HEK293 (cell line): ENCODE measurements around the gene ITSN1.

Experiments
- CTCF ChIA-PET: fragments of 350-600 bp; formaldehyde crosslinking; extraction: SDS; loops from one replicate; lab custom pipeline; 2021; ENCODE audit warnings: antibody characterized with exemption; lab: Yijun Ruan, JAX
- POLR2A ChIA-PET: fragments of 300-600 bp; formaldehyde crosslinking; extraction: SDS; loops from one replicate; lab custom pipeline; 2020; ENCODE audit warnings: antibody characterized with exemption, inconsistent platforms; lab: Yijun Ruan, JAX
- H3K27ac ChIP-seq: fragments of 200-500 bp; sonication (Bioruptor generic); 2 replicates; pipeline ENCODE4 v1.5.1; 2014; ENCODE audit warnings: low read depth, low read length, control low read depth, inconsistent platforms; ENCODE audit errors: extremely low read depth
- H3K36me3 ChIP-seq, 2 experiments: fragments of 200-500 bp in 1 of 2; sonication (Bioruptor generic) in 1 of 2; 1 replicate in 1 of 2; 2 replicates in 1 of 2; pipeline ENCODE4 v1.5.1; 2014 to 2017; ENCODE audit warnings: inconsistent platforms in 2 of 2, low read length in 2 of 2; ENCODE audit not compliant: control insufficient read depth in 2 of 2, insufficient read depth in 1 of 2
- H3K4me1 ChIP-seq: fragments of 200-500 bp; sonication (Bioruptor generic); 2 replicates; pipeline ENCODE4 v1.5.1; 2014; ENCODE audit warnings: mild to moderate bottlenecking, low read length, inconsistent platforms; ENCODE audit not compliant: control insufficient read depth, insufficient read depth
- H3K4me3 ChIP-seq: 2 replicates; pipeline ENCODE4 v1.5.1; 2011; ENCODE audit warnings: low read depth, mild to moderate bottlenecking, control low read depth, low read length, moderate library complexity
- H3K9me3 ChIP-seq: fragments of 200-500 bp; sonication (Bioruptor generic); 2 replicates; pipeline ENCODE4 v1.5.1; 2014; ENCODE audit warnings: low read depth, low read length, inconsistent platforms; ENCODE audit not compliant: control insufficient read depth, insufficient read depth
- ATF2 ChIP-seq: fragments of 450-650 bp; formaldehyde crosslinking; IDR thresholded peaks from 2 replicates; pipeline ENCODE4 v1.5.1; 2016; ENCODE audit warnings: missing biosample characterization, missing genetic modification characterization, low read depth
- GLIS1 ChIP-seq: fragments of 450-650 bp; formaldehyde crosslinking; IDR thresholded peaks from 2 replicates; pipeline ENCODE4 v1.5.1; 2016; ENCODE audit warnings: missing biosample characterization, missing genetic modification characterization
- HIC1 ChIP-seq: fragments of 450-650 bp; formaldehyde crosslinking; IDR thresholded peaks from 2 replicates; pipeline ENCODE4 v1.5.1; 2016; ENCODE audit warnings: missing biosample characterization, missing genetic modification characterization
- MYNN ChIP-seq: fragments of 450-650 bp; formaldehyde crosslinking; IDR thresholded peaks from 2 replicates; pipeline ENCODE4 v1.5.1; 2016; ENCODE audit warnings: missing biosample characterization, missing genetic modification characterization, borderline replicate concordance
- OSR2 ChIP-seq: fragments of 450-650 bp; formaldehyde crosslinking; IDR thresholded peaks from 2 replicates; pipeline ENCODE4 v1.5.1; 2016; ENCODE audit warnings: missing biosample characterization, missing genetic modification characterization
- PRDM1 ChIP-seq: fragments of 450-650 bp; formaldehyde crosslinking; IDR thresholded peaks from 2 replicates; pipeline ENCODE4; 2016; ENCODE audit warnings: missing biosample characterization, missing genetic modification characterization
- PRDM10 ChIP-seq: fragments of 450-650 bp; formaldehyde crosslinking; IDR thresholded peaks from 2 replicates; pipeline ENCODE4 v1.5.1; 2016; ENCODE audit warnings: missing biosample characterization, missing genetic modification characterization
- SCRT2 ChIP-seq: fragments of 450-650 bp; formaldehyde crosslinking; IDR thresholded peaks from 2 replicates; pipeline ENCODE4 v1.5.1; 2016; ENCODE audit warnings: missing biosample characterization, missing genetic modification characterization
- SP7 ChIP-seq: fragments of 450-650 bp; formaldehyde crosslinking; IDR thresholded peaks from 2 replicates; pipeline ENCODE4 v1.5.1; 2016; ENCODE audit warnings: missing biosample characterization, missing genetic modification characterization
- WT1 ChIP-seq: fragments of 450-650 bp; formaldehyde crosslinking; IDR thresholded peaks from 2 replicates; pipeline ENCODE4 v1.5.1; 2016; ENCODE audit warnings: missing biosample characterization, missing genetic modification characterization
- ZNF274 ChIP-seq, 2 experiments: fragments of 200-500 bp in 1 of 2; fragments of 450-650 bp in 1 of 2; sonication (Bioruptor generic) in 1 of 2; formaldehyde crosslinking in 1 of 2; IDR thresholded peaks; 2 replicates each; pipeline versions ENCODE4 v1.5.1 to v1.6.1; 2014 to 2016; ENCODE audit warnings: borderline replicate concordance in 1 of 2, inconsistent platforms in 1 of 2, low read length in 1 of 2, missing biosample characterization in 1 of 2, missing genetic modification characterization in 1 of 2
- ZNF391 ChIP-seq: fragments of 450-650 bp; formaldehyde crosslinking; IDR thresholded peaks from 2 replicates; pipeline ENCODE4 v1.5.1; 2016; ENCODE audit warnings: low read depth, missing biosample characterization, missing genetic modification characterization, borderline replicate concordance
- ZNF623 ChIP-seq: fragments of 450-650 bp; formaldehyde crosslinking; IDR thresholded peaks from 2 replicates; pipeline ENCODE4 v1.5.1; 2016; ENCODE audit warnings: missing biosample characterization, missing genetic modification characterization
- ZNF629 ChIP-seq: fragments of 450-650 bp; formaldehyde crosslinking; IDR thresholded peaks from 2 replicates; pipeline ENCODE4 v1.5.1; 2017; ENCODE audit warnings: missing biosample characterization, missing genetic modification characterization
- ZNF639 ChIP-seq: fragments of 450-650 bp; formaldehyde crosslinking; IDR thresholded peaks from 2 replicates; pipeline ENCODE4 v1.5.1; 2016; ENCODE audit warnings: missing biosample characterization, missing genetic modification characterization
- ZNF664 ChIP-seq: fragments of 450-650 bp; formaldehyde crosslinking; IDR thresholded peaks from 2 replicates; pipeline ENCODE4 v1.5.1; 2016; ENCODE audit warnings: missing biosample characterization, missing genetic modification characterization
- ZNF701 ChIP-seq: fragments of 450-650 bp; formaldehyde crosslinking; IDR thresholded peaks from 2 replicates; pipeline ENCODE4 v1.5.1; 2016; ENCODE audit warnings: missing biosample characterization, missing genetic modification characterization
- ZXDB ChIP-seq: fragments of 450-650 bp; formaldehyde crosslinking; IDR thresholded peaks from 2 replicates; pipeline ENCODE4 v1.5.1; 2016; ENCODE audit warnings: missing biosample characterization, missing genetic modification characterization
- TF ChIP-seq, protein P1 (sequence below): fragments of 450-650 bp; formaldehyde crosslinking; IDR thresholded peaks from 2 replicates; pipeline ENCODE4 v1.5.1; 2016; ENCODE audit warnings: missing biosample characterization, missing genetic modification characterization

Gene ITSN1

DNA sequence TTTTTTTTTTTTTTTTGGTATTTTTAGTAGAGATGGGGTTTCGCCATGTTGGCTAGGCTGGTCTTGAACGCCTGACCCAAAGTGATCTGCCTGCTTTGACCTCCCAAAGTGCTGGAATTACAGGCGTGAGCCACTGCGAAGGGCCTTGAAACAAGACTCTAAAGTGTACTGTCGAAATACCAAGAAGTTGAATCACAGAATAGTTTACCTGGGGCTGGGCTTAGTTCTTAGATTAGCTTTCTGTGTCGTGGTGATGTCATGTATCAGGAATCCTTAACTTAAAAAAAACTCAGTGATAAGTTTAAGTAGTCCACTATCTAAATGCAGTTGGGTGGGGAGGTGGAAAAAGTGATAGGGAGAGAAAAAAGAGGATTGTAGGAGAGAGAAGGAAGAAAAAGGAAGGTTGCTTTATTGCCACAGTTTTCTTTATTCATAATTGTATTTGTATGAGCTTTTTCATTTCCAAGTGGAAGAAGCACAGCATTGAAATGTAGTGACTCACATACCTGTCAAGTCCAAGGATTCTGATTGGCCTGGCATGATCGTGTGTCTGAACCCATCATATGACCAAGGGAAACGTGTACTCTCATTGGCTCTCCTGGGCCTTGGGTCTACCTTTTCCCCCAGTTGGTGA, 13.4 kb downstream of the ITSN1 start (continued):
- TF ChIP-seq ZNF629 (tag by site-specific recombination) (peak; percentile 88), ZNF701 (tag by site-specific recombination) (no peak), ZNF664 (tag by site-specific recombination) (peak; percentile 93), ZNF274 (IDR thresholded peaks at IDR 0.05; ENCODE audit: low read length) (no peak), ZNF274 (tag by site-specific recombination; IDR thresholded peaks at IDR 0.05; ENCODE audit: borderline replicate concordance) (no peak), ZNF623 (tag by site-specific recombination) (peak; percentile 48), PRDM1 (tag by site-specific recombination) (peak; percentile 94), PRDM10 (tag by site-specific recombination) (peak; percentile 64), SP7 (tag by site-specific recombination) (peak; percentile 72), WT1 (peak; percentile 44; the same call in 1 of the 2 replicates), MYNN (tag by site-specific recombination) (no peak), ZXDB (tag by site-specific recombination) (peak; percentile 50; the same call in 1 of the 2 replicates), ZNF391 (tag by site-specific recombination) (peak; percentile 64; the same call in 1 of the 2 replicates), GLIS1 (tag by site-specific recombination) (peak; percentile 86), ATF2 (peak; percentile 91), ZNF639 (tag by site-specific recombination) (peak; percentile 82)
- TF ChIP-seq, protein P1, sequence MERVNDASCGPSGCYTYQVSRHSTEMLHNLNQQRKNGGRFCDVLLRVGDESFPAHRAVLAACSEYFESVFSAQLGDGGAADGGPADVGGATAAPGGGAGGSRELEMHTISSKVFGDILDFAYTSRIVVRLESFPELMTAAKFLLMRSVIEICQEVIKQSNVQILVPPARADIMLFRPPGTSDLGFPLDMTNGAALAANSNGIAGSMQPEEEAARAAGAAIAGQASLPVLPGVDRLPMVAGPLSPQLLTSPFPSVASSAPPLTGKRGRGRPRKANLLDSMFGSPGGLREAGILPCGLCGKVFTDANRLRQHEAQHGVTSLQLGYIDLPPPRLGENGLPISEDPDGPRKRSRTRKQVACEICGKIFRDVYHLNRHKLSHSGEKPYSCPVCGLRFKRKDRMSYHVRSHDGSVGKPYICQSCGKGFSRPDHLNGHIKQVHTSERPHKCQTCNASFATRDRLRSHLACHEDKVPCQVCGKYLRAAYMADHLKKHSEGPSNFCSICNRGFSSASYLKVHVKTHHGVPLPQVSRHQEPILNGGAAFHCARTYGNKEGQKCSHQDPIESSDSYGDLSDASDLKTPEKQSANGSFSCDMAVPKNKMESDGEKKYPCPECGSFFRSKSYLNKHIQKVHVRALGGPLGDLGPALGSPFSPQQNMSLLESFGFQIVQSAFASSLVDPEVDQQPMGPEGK (tag by site-specific recombination), result peak; percentile 61

DNA sequence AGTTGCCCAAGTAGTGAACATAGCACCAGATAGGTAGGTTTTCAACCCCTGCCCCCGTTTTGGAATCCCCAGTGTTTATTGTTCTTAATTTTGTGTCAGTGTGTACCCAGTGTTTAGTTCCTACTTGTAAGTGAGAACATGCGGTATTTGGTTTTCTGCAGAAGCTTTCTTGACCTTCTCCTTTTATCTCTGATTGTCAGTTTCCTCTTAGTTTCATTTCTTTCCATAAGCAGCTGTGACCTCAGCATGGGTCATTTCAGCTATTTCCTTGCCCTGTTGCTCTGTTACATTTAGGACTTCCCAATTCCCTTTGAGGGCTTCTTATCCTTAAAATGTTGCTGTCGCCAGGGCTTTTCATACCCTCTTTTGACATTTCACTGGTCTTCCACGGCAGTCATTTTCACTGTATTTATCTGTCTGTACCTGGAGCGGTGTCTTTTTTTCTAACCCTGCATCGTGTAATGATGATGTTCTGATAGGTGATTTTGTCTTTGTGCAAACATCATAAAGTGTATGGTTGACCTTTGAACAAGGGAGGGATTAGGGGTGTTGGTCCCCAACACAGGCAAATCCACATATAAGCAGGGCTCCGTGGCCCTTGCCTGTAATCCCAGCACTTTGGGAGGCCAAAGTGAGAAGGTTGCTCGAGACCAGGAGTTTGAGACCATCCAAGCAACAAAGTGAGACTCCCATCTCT, 15.0 kb downstream of the ITSN1 start:
- TF ChIP-seq SCRT2 (tag by site-specific recombination) (peak; percentile 11; the same call in 1 of the 2 replicates), OSR2 (tag by site-specific recombination) (0 out of 2 replicates have a peak, but pooled peaks have one; percentile 9), HIC1 (tag by site-specific recombination) (no peak)
- TF ChIP-seq, all 188 proteins: peak for 2
- Histone ChIP-seq H3K4me3 (no peak overlapping the region), H3K27ac (no peak overlapping the region), H3K36me3 (no peaks in the 10 kb centered on the region), H3K9me3 (no peaks in the 10 kb centered on the region), H3K4me1 (peaks cover 13% of the 10 kb centered on the region)
- CTCF ChIA-PET, result no interaction called here
- POLR2A ChIA-PET, result no interaction called here
